ENCODE data around the gene FANCC. TPM values are rescaled to one million over a fixed set of nuclear protein-coding genes. Genes with fewer than 3 reads are reported as not detected.

The FANCC gene
- total and polyA plus RNA-seq, 3 donors from 2014 or later, result 30.7 to 38.5 (median 35.1) TPM

- 43 to 44% methylated on average over 9 to 15 of the region's 15 CpGs for WGBS, 2 donors
- no peaks in the 10 kb centered on the region for H3K27me3 ChIP-seq
- DNase-seq, result no peak
- H3K4me1 ChIP-seq, result peaks cover 16% of the 10 kb centered on the region
- peak overlapping the region; percentile 16 to 69 for H3K27ac ChIP-seq
- TF ChIP-seq POLR2A (IDR thresholded peaks at IDR 0.05), result no peak
- TF ChIP-seq, protein P1, sequence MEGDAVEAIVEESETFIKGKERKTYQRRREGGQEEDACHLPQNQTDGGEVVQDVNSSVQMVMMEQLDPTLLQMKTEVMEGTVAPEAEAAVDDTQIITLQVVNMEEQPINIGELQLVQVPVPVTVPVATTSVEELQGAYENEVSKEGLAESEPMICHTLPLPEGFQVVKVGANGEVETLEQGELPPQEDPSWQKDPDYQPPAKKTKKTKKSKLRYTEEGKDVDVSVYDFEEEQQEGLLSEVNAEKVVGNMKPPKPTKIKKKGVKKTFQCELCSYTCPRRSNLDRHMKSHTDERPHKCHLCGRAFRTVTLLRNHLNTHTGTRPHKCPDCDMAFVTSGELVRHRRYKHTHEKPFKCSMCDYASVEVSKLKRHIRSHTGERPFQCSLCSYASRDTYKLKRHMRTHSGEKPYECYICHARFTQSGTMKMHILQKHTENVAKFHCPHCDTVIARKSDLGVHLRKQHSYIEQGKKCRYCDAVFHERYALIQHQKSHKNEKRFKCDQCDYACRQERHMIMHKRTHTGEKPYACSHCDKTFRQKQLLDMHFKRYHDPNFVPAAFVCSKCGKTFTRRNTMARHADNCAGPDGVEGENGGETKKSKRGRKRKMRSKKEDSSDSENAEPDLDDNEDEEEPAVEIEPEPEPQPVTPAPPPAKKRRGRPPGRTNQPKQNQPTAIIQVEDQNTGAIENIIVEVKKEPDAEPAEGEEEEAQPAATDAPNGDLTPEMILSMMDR (IDR thresholded peaks at IDR 0.05), result no peak
- H3K4me3 ChIP-seq, result no peak overlapping the region
- H3K36me3 ChIP-seq (ENCODE audit: low read depth, missing control alignments), result no peaks in the 10 kb centered on the region
- no peaks in the 10 kb centered on the region for H3K9me3 ChIP-seq
- intact Hi-C loops (cut with DNase I; ENCODE audit: low total_unique reads), result no loop called here
Measured at GRCh38 chr9:95055851-95056551, 261.5 kb downstream of the FANCC start.

DNA sequence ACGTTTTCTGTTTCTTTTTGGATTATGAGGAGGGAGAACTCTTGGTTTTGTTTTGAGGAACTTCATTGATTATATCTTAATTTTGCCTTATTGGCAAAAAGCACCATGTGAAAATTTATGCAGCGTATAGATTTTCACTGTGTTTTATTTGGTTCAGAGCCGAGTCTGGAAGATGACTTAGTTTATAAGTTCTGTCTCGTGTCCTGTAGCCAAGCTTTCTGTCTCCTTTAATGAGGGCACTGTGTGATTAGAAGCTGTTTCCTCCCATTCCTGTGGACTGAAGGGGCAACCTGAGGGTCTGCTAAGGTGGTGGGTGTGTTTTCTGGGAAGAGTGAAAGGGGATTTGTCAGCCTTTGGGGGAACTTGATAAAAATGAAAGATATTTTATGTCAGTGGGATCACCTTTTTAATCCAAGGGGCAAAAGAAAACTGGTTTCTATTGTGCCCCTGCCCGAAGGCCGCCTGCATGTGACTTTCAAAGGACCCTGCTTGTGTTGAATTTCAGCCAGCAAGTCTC, 262.1 kb downstream of the FANCC start:
- no peak for TF ChIP-seq POLR2A (IDR thresholded peaks at IDR 0.05)
- TF ChIP-seq, protein P1 (IDR thresholded peaks at IDR 0.05), result no peak
- H3K9me3 ChIP-seq, result no peaks in the 10 kb centered on the region
- intact Hi-C loops (cut with DNase I; ENCODE audit: low total_unique reads), result no loop called here
- no peak for DNase-seq
- no peak overlapping the region for H3K4me3 ChIP-seq
- H3K27me3 ChIP-seq, result no peaks in the 10 kb centered on the region
- H3K36me3 ChIP-seq (ENCODE audit: low read depth, missing control alignments), result no peaks in the 10 kb centered on the region
- H3K4me1 ChIP-seq, result peaks cover 16% of the 10 kb centered on the region
- H3K27ac ChIP-seq, result peak overlapping the region; percentile 16 to 69
- WGBS, 2 donors, result 29 to 40% methylated on average over 6 of the region's 6 CpGs

- Histone ChIP-seq H3K36me3 (ENCODE audit: low read depth, missing control alignments) (no peaks in the 10 kb centered on the region), H3K9me3 (no peaks in the 10 kb centered on the region), H3K27me3 (no peaks in the 10 kb centered on the region), H3K27ac (no peak overlapping the region), H3K4me3 (no peak overlapping the region), H3K4me1 (peaks cover 16% of the 10 kb centered on the region)
- DNase-seq, result no peak
- TF ChIP-seq POLR2A (IDR thresholded peaks at IDR 0.05), result no peak
- TF ChIP-seq, protein P1 (IDR thresholded peaks at IDR 0.05), result no peak
- 77 to 80% methylated on average over 5 of the region's 5 CpGs for WGBS, 2 donors
- intact Hi-C loops (cut with DNase I; ENCODE audit: low total_unique reads), result no loop called here
Measured at GRCh38 chr9:95053611-95054570, 263.6 kb downstream of the FANCC start.

GRCh38 chr9:95049761-95050160, 267.7 kb downstream of the FANCC start:
- no peaks in the 10 kb centered on the region for H3K36me3 ChIP-seq (ENCODE audit: low read depth, missing control alignments)
- H3K4me1 ChIP-seq, result no peaks in the 10 kb centered on the region
- TF ChIP-seq, protein P1 (IDR thresholded peaks at IDR 0.05), result no peak
- TF ChIP-seq POLR2A (IDR thresholded peaks at IDR 0.05), result no peak
- no peak overlapping the region for H3K4me3 ChIP-seq
- no peaks in the 10 kb centered on the region for H3K27me3 ChIP-seq
- peak overlapping the region in 1 of 2 donors; percentile 81 for H3K27ac ChIP-seq
- intact Hi-C loops (cut with DNase I; ENCODE audit: low total_unique reads), result no loop called here
- DNase-seq, result no peak
- 38 to 47% methylated on average over 6 of the region's 6 CpGs for WGBS, 2 donors
- H3K9me3 ChIP-seq, result no peaks in the 10 kb centered on the region

MicroRNAs encoded within 50 kb of the gene (microRNA counts, 767-probe panel; counts per million panel counts)
- microRNA hsa-miR-23b-3p (8,622 to 9,508 counts per million in 2 donors), microRNA hsa-miR-27b-3p (8,337 to 8,859 counts per million in 2 donors)

Small RNAs within 50 kb of the gene (microRNA-seq; reads per million reads assigned to microRNA genes)
- gene MIR23B (ENCODE audit: borderline number of aligned reads in 2 of 2, borderline replicate concordance in 1 of 2) (30,279 to 31,054 reads per million in 2 donors), gene MIR24-1 (ENCODE audit: borderline number of aligned reads in 2 of 2, borderline replicate concordance in 1 of 2) (0 reads per million in 2 donors), gene MIR27B (ENCODE audit: borderline number of aligned reads in 2 of 2, borderline replicate concordance in 1 of 2) (3,021 to 3,628 reads per million in 2 donors), gene MIR3074 (ENCODE audit: borderline number of aligned reads in 2 of 2, borderline replicate concordance in 1 of 2) (0 reads per million in 2 donors), gene MIR6081 (ENCODE audit: borderline number of aligned reads in 2 of 2, borderline replicate concordance in 1 of 2) (0 reads per million in 2 donors)

Small RNAs within 50 kb of the gene (small RNA-seq; reads per million reads assigned to genes)
- 63.5 to 117 reads per million in 2 donors for gene MIR23B
- 499 to 561 reads per million in 2 donors for gene MIR27B
- 0 reads per million in 2 donors for gene MIR3074
- 0 reads per million in 2 donors for gene MIR6081
- gene RNA5SP288, result 12.9 to 18.5 reads per million in 2 donors

Other genes starting within 250 kb of the FANCC start
- gene PTCH1, start 199.3 kb upstream of the FANCC start, total RNA-seq, result 100 to 1,000 TPM in 1 of 2 donors, 10 to 100 TPM in 1; 93.5 to 127 TPM
- gene PTCH1, start 199.3 kb upstream of the FANCC start, polyA plus RNA-seq (ENCODE audit: insufficient read depth, low read depth, low replicate concordance), result 51.1 TPM